Testis (tissue), 3 donors: Measurements from ENCODE around the gene SMIM24. TPM values are rescaled to one million over a fixed set of nuclear protein-coding genes. Genes with fewer than 3 reads are reported as not detected.

Experiments
- DNase-seq: peaks from one replicate; pipeline ENCODE4 v3.0.0-alpha.2; 2019
- H3K27ac ChIP-seq, 2 donors: fragments of 200-600 bp; sonication (generic); one replicate each; pipeline ENCODE4 v1.5.1; 2019
- H3K27me3 ChIP-seq: fragments of 200-600 bp; sonication (generic); one replicate; pipeline ENCODE4 v1.5.1; 2019
- H3K36me3 ChIP-seq: fragments of 200-600 bp; sonication (generic); one replicate; pipeline ENCODE4 v1.5.1; 2017; ENCODE audit warnings: low read depth; ENCODE audit errors: missing control alignments
- H3K4me1 ChIP-seq: fragments of 200-600 bp; sonication (generic); one replicate; pipeline ENCODE4 v1.5.1; 2019
- H3K4me3 ChIP-seq, 2 donors: fragments of 200-600 bp; sonication (generic); one replicate each; pipeline ENCODE4 v1.5.1; 2017 to 2019
- H3K9me3 ChIP-seq: fragments of 200-600 bp; sonication (generic); one replicate; pipeline ENCODE4 v1.5.1; 2017
- CTCF ChIP-seq, 3 experiments: fragments of 450-650 bp in 2 of 3; fragments of 200-600 bp in 1 of 3; sonication (generic) in 1 of 3; IDR thresholded peaks; one replicate each; pipeline ENCODE4 v1.5.1; 2016 to 2019; ENCODE audit warnings: antibody characterized with exemption in 3 of 3, mild to moderate bottlenecking in 2 of 3, moderate library complexity in 1 of 3
- POLR2A ChIP-seq: fragments of 450-650 bp; IDR thresholded peaks from one replicate; pipeline ENCODE4 v1.6.1; 2017; ENCODE audit warnings: antibody characterized with exemption, mild to moderate bottlenecking, moderate library complexity
- WGBS, 2 donors: methylation state at CpG; one replicate each; pipeline ENCODE4 v1.1.5; 2018; 5-methylcytosine and 5-hydroxymethylcytosine counted together
- intact Hi-C: fragments of 100-400 bp; cut with DNase I; formaldehyde crosslinking; loops from one replicate; pipeline ENCODE4 v1.15.1; 2023; ENCODE audit warnings: low total_unique reads
- polyA plus RNA-seq: library from polyadenylated mRNA; stranded (reverse); fragments of 350-450 nt; fragmentation: Illumina TruSeq; extraction: RNeasy Lipid Tissue Mini Kit (QIAGEN cat#74804); gene quantifications from one replicate; pipeline ENCODE4 v1.2.3, GENCODE V29; 2014; ENCODE audit warnings: low read depth, low replicate concordance; ENCODE audit not compliant: insufficient read depth
- total RNA-seq, 2 donors: library from RNA; depleted of rRNA; stranded (reverse); fragments of >200 nt; gene quantifications; one replicate each; pipeline ENCODE4 v1.2.3, GENCODE V29; 2016

Gene SMIM24
- total and polyA plus RNA-seq, 3 donors from 2014 or later, result 1.3 to 10.1 (median 3.1) TPM

- H3K27me3 ChIP-seq, result no peaks in the 10 kb centered on the region
- no peak overlapping the region for H3K4me3 ChIP-seq
- peak overlapping the region; percentile 86 to 88 for H3K27ac ChIP-seq
- 57 to 65% methylated on average over 12 to 15 of the region's 15 CpGs for WGBS, 2 donors
- H3K4me1 ChIP-seq, result peaks cover 43% of the 10 kb centered on the region
- TF ChIP-seq CTCF (IDR thresholded peaks at IDR 0.05) (no peak), POLR2A (no peak)
- intact Hi-C loops, result no loop called here
- DNase-seq, result no peak
- no peaks in the 10 kb centered on the region for H3K36me3 ChIP-seq
- H3K9me3 ChIP-seq, result no peaks in the 10 kb centered on the region
These were observed 20.3 kb downstream of the SMIM24 start for GRCh38 chr19:3459965-3460582.

- no peaks in the 10 kb centered on the region for H3K9me3 ChIP-seq
- intact Hi-C loops, result no loop called here
- H3K27me3 ChIP-seq, result no peaks in the 10 kb centered on the region
- WGBS, 2 donors, result 21 to 46% methylated on average over 19 to 26 of the region's 26 CpGs
- no peaks in the 10 kb centered on the region for H3K36me3 ChIP-seq
- no peak overlapping the region for H3K4me3 ChIP-seq
- peak; percentile 92 for DNase-seq
- H3K4me1 ChIP-seq, result peaks cover 41% of the 10 kb centered on the region
- peak overlapping the region; percentile 86 to 88 for H3K27ac ChIP-seq
- TF ChIP-seq POLR2A (no peak), CTCF (IDR thresholded peaks at IDR 0.05) (no peak)
These were observed 21.0 kb downstream of the SMIM24 start for GRCh38 chr19:3459089-3459881.

- Histone ChIP-seq H3K4me3 (no peak overlapping the region), H3K4me1 (peaks cover 41% of the 10 kb centered on the region), H3K9me3 (no peaks in the 10 kb centered on the region), H3K27me3 (no peaks in the 10 kb centered on the region), H3K36me3 (no peaks in the 10 kb centered on the region), H3K27ac (peak overlapping the region; percentile 86 to 88)
- DNase-seq, result no peak
- TF ChIP-seq CTCF (IDR thresholded peaks at IDR 0.05), result no peak
- TF ChIP-seq POLR2A, result no peak
- 37 to 52% methylated on average over 12 to 19 of the region's 19 CpGs for WGBS, 2 donors
- intact Hi-C loops, result no loop called here
These were observed 21.9 kb downstream of the SMIM24 start for GRCh38 chr19:3458229-3459088.

GRCh38 chr19:3457528-3458228 lies 22.6 kb downstream of the SMIM24 start:
- H3K9me3 ChIP-seq, result no peaks in the 10 kb centered on the region
- H3K27ac ChIP-seq, result peak overlapping the region; percentile 86 to 88
- no peak for DNase-seq
- no peak overlapping the region for H3K4me3 ChIP-seq
- TF ChIP-seq CTCF (IDR thresholded peaks at IDR 0.05) (no peak), POLR2A (no peak)
- intact Hi-C loops, result no loop called here
- H3K36me3 ChIP-seq, result no peaks in the 10 kb centered on the region
- H3K4me1 ChIP-seq, result peaks cover 41% of the 10 kb centered on the region
- no peaks in the 10 kb centered on the region for H3K27me3 ChIP-seq
- 40 to 45% methylated on average over 15 to 22 of the region's 22 CpGs for WGBS, 2 donors
